GM18858 (cell line): ENCODE measurements around the gene PLTP.

ENCODE experiments used
- ATAC-seq: cut with Tn5 transposase; IDR thresholded peaks from one replicate; pipeline ENCODE4 v1.9.1; 2021; ENCODE audit not compliant: unreplicated experiment

The PLTP gene

DNA sequence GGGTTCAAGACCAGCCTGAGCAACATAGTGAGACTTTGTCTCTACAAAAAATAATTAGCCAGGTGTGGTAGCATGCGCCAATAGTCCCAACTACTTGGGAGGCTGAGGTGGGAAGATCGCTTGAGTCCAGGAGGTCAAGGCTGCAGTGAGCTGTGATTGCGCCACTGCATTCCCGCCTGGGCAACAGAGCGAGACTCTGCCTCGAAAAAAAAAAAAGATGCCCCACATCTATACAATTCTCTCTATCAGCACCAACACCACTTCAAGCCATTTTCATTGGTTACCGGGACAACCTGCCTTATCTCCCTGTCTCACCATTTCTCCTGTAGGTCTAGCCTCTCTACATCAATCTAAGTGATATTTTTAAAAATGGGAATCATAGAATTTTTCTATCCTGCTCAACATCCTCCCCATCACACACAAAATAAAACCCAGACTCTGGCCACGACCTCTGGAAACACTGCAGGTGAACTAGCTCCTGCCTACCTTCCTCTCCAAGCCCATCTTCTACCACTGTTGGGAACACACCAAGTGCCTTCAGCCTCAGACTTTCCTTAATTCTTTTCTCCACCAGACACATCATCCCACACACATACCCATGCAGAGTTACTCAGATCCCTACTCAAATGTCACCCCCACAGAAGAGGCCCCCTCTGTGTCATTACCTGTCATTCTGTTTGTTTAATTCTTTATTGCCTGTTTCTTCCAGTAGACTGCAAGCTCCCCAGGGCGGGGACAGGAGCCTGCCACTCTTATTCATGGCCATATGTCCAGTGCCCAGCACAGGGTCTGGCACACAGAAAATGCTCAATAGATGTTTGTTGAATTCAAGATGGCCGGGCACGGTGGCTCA, 9.6 kb upstream of the PLTP start:
- ATAC-seq, result no peak

DNA sequence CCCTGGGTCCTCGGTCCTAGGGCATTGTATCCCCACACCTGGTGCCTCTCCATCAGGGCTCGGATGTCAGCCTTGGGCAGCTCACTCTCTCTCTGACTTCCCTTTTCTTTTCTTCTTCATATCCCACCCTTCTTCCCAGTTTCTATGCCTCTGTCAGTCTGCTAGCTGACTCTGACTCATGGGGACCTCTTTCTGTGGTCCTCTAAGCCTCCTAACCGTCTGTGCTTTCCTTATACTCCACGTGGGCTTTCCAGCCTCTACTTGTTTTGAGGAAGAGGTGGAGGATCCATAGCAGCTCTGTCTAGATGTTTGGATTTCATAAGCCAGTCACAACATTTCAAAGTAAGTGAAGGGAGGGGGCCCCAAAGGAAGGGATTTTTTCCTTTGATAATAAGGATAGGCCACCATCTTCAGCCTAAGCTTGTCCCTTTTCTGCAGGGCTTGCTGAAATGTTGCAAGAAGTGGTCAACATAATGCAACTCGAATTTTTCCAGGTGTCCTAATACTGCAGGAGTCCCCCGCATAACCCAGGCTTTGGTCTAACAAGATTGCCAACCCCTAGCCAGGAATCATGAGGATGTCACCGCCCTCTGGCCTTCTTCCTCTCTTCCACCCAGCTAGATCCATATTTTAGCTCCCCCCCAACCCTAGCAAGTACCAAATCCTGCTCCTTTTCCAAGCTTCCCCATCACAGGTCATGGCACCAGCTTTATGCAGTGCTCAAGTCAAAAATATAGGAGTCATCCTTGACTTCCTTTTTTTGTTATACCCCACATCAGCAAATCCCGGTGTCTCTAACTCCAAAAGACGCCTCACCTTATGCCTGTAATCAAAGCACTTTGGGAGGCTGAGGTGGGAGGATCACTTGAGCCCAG, 8.7 kb upstream of the PLTP start:
- no peak for ATAC-seq

DNA sequence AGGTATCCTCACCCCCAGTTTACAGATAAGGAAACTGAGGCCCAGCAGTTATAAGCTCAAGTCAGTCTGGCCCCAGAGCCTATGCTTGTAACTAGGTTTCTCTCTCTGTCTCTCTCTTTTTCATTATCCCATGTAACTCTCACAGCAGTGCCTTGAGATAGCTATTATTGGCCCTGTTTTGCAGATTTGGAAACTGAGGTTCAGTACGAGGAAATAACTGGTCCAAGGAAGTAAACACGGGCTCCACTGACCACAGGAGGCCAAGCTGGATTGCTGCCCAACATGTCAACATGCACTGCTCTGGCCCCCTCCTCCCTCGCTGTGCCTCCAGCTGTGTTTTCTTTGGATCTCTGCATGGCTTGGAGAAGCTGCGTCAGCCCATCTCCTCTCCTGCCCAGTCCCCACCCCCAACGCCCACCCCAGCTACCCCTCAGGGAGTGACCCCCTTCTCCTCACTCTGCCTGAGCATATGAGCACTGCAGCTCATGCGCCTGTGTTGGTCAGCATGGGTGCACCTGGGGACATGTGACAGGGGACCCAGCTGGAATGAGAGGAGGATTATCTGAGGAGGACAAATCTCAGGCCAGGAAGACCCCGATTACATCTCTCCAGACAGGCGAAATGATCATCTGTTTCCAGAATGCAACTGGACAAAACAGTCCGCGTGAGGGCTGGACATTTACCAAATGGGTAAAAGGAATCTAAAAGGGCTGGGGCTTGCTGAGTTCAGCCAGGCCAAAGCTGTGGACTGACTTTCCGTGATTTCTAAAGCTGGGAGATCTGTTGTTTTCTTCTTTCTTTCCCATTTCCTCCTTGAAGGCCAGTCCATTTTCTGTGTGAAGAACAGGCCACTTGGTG, 7.8 kb upstream of the PLTP start:
- ATAC-seq, result no peak

DNA sequence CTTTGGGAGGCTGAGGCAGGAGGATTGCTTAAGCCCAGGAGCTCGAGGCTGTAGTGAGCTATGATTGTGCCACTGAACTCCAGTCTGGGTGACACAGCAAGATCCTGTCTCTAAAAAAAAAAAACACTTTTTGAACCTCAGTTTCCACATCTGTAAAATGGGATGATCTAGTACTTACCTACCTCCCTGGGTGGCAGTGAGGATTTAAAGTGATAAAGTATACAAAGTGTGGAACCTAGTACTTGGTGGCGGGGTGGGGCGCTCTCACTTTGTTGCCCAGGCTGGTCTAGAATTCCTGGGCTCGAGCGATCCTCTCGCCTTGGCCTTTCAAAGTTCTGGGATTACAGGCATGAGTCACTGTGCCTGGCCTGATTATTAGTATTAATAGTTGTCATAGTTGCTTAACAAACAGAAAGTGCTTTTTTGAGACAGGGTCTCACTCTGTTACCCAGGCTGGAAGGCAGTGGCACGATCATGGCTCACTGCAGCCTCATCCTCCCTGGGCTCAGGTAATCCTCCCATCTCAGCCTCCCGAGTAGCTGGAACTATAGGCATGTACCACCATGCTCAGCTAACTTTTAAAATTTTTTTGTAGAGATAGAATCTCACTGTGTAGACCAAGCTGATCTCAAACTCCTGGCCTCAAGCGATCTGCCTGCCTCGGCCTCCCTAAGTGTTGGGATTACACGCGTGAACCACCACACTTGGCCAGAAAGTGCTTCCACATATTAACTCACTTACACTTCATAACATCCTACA, 7.0 kb upstream of the PLTP start:
- no peak for ATAC-seq

DNA sequence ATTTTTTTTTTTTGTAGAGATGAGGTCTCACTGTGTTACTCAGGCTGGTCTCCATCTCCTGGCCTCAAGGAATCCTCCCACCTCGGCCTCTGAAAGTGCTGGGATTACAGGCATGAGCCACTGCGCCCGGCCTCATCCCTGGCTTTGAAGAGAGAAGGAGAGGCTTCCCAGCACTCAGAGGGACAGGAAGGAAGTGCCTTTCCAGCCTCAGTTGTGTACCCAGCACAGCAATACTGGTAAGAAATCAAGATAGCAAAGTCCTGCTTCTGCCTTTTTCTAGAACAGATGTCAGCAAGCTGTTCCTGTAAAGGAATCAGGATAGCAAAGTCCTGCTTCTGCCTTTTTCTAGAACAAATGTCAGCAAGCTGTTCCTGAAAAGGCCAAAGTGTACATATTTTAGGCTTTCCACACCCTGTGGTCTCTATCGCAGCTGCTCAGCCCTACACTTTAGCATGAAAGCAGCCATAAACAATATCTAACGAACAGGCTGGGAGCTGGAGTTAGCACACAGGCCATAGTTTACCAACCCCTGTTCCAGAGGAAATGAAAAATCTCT, 6.3 kb upstream of the PLTP start:
- no peak for ATAC-seq

DNA sequence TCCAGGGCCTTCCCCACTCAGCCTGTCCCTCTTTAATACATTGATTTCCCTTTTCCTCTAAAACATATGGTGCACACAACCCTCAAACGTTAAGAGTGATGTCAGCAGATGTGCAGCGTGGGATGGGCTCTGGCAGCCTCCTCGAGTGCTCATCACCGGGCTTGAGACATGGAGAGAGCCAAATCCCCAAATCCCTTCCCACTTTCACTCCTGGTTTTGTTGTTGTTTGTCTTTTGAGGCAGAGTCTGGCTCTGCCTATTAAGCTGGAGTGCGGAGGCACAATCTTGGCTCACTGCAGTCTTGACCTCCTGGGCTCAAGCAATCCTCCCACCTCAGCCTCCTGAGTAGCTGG, 5.8 kb upstream of the PLTP start:
- ATAC-seq, result no peak

DNA sequence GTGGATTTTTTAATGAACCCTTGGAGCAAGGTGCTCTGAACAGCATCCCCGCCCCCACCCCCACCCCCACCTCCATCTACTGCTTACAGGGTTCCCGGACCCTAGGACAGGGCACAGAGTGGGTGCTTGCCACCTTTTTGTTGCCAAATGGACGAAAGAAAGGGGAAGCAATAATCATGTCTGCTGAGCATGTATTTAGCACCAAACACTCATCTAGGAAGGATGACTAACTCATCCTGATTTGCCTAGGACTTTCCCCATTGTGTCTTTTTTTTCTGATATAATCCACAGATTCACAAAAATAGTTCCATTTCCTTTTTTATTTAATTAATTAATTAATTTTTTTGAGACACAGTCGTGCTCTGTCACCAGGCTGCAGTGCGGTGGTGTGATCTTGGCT, 1.2 kb upstream of the PLTP start:
- ATAC-seq, result no peak

DNA sequence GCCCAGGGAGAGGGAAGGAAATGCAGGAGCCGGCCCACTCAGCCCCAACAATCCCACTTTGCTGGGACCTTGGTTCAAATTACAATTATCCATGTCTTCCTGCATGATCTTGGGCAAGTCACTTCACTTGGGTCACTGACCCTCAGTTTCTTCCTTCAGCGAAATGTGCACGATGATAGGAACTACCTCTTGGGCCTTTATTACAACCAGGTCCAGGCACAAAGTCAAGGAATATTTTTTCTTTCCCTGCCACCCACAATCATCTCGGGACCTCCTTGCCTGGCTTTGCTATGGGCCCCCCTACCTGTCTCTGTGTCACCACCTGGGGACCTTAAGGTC, 358 bp upstream of the PLTP start:
- ATAC-seq, result no peak

DNA sequence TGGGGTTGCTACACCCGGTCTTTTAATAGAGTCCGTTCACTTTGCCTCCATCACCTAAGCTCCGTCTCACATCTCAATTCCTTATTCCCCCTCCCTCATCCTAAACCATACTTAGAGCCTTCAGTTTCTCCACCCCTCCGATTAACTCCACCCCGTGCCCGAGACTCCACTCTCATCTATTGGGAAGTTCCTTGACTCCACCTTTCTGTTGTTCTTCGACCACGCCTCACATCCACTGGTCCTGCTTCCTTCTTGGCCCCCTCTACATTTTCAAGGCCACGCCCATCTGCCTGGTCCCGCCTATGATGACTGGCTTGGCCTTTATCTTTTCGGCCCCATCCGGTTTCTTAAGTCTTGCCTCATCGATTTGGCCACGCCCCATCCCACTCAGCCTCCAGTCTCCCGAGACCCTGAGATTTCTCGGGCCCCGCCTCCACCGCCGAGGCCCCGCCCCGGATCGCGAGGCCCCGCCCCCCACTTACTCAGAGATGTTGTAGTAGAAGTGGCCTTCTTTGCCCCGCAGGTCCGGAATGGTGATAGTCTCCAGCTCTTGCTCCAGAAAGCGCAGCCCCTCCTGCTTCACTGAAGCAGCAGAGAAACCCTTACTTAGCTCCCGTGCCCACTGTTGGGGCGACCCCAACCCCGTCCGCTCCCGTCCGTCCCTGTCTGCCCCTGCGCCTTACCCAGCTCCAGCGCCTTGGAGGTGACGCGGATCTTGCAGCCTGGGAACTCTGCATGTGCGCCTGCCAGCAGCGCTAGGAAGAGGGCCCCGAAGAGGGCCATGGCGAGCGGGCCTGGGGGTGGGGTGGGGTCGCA, 1.1 kb downstream of the PLTP start:
- peak; percentile 73 for ATAC-seq

DNA sequence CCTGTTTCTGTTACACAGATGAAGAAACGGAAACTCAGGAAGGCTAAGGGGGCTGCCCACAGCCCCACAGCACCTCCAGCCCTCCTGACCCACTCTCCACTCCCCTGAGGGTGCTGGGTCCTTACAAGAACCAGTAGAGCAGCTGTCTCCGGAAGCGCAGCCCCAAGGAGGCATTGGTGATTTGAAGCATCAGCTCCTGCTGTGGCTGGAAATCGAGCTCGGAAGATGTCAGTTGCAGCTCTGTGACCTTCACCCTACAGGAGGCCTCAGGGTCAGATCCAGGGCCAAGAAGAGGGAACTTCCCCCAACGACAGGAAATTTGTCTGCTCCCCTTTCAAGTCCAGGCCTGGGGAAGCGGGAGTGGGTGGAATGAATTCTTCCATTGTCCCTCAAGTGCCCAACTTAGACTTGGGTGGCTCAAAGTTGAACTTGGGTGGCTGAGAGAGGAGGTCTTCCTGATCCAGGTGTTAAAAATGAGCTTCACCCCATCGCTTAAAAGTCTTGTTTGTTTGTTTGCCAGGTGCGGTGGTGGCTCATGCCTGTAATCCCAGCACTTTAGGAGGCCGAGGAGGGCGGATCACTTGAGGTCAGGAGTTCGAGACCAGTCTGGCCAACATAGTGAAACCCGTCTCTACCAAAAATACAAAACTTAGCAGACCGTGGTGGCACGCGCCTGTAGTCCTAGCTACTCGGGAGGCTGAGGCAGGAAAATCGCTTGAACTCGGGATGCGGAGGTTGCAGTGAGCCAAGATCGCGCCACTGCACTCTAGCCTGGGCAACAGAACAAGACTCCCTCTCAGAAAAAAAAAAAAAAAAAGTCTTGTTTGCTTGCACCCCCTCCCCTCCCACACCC, 1.9 kb downstream of the PLTP start:
- no peak for ATAC-seq

DNA sequence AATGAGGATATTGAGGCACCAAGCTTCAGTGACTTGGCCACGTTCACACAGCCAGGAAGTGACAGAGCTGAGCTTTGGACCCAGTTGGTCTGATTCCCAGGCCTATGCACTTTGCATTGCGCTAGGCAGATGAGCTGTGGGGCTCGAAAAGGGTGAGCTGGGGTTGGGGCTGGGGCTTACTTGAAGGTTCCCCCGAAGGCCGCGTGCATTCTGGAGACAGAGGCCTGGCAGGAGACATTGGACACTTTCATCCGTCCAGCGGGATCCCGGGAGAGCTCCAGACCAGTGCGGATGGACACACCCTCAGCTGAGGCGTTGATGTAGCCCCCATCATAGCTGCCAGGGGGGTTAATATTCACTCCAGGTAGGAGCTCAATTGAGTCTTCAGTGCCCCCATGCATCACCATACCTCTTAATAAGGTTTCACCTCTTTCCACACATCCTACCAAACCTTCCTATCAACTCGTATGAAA, 2.6 kb downstream of the PLTP start:
- no peak for ATAC-seq

DNA sequence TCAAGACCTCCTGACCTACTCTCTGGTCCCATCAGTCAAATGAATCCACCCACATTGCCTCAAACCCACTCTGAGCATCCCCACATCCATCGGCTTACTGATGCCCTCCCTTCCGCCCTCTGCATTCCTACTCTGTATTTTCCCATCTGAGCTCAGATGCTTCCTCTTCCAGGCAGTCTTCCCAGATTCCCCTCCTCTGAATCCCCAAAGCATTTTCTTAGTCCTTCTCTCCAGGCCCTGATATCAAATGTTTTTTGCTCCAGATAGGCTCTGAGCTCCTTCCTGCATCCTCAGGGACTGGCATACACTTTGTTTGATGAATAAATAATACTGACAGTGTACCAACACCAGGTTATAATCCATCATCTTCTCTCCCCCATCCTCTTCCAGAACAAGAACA, 3.9 kb downstream of the PLTP start:
- ATAC-seq, result no peak

DNA sequence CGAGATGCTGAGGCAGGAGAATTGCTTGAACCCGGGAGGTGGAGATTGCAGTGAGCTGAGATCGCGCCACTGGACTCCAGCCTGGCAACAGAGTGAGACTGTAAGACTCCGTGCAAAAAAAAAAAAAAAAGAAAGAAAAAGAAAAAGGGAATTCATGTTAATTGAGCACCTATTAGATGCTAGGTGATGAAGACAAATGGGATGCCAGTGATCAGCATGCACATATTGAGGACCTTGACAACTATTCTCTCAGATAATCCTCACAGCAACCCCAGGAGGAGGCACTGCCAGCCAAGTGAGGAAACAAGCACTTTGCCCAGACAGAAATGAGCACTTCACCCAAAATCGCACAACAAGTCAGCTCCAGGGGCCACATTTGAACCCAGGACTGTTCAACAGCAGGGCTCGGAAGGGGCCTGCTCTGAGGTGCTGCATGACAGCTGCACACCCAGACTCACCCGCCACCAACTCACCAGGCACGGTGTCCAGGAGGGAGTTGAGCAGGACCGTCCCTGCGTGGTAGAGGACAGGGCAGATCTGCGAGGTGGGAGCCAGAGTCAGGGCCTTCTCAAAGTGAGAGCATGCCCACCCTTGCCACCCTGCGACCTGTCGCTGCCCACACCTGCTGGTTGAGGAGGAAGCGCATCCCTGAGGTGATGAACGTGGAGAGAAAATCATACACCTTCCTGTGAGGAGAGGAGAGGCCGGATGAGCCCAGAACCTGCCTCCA, 4.6 kb downstream of the PLTP start:
- ATAC-seq, result no peak

DNA sequence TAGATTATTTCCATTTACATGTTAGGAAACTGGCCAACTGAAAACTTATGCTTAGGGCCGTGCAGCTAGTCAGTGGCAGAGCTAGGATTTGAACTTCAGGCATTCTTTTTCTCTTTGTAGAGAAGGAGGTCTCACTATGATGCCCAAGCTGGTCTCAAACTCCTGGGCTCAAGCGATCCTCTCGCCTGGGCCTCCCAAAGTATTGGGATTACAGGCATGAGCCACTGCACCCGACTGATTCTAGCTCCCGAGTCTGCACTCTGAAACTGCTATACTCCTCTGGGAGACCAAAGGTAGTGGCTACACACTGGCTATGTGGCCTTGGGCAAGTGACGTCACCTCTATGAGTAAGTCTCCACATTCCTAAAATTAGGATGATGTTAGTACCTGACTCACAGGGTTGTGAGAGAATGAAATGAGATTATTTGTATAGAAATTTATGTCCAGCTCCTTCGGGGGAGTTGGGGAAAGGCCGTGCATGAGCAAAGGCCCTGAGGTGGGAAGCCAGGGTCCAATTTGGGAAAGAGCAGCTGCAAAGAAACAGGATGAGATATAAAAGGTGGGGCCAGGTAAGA, 6.4 kb downstream of the PLTP start:
- no peak for ATAC-seq

DNA sequence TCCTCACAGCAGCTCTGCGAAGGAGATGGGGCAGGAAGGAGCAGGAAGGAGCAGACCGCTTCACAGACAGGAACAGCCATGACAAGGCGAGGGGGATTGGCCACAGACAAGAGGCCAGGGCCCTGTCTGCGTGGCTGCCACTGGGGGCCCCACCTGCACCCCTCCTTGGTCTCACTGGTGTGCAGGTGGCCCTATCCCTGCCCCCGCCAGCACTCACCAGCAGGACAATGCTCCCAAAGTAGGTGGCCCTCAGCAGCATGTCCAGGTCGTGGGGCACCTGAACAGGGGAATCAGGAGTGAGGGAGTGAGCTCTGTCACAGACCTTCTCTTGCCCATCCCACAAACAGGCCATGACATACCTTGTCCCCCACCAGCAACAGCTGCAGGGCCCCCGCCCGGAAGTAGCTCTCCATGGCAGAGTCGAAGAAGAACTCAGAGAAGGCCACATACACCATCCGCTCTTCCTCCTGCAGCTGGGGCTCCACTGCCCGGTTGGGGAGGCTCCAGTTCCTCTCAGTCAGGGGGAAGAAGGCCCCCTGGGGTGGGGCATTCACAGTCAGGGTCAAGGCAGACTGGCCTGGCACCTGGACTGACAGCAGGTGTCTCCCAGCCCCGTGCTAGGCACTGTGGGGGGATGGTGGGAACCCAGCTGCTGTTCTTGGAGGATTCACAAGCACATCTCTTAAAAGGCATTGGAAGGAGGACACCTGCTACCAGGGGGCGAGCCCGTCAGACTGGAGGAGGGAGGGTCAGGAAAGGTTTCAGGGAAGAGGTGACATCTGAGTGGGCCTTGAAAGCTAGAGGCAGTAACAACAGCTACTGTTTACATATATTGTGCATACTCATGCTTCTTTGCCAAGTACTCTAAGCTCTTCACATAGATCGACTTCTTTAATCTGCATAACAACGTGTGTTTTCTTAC, 7.1 kb downstream of the PLTP start:
- no peak for ATAC-seq

DNA sequence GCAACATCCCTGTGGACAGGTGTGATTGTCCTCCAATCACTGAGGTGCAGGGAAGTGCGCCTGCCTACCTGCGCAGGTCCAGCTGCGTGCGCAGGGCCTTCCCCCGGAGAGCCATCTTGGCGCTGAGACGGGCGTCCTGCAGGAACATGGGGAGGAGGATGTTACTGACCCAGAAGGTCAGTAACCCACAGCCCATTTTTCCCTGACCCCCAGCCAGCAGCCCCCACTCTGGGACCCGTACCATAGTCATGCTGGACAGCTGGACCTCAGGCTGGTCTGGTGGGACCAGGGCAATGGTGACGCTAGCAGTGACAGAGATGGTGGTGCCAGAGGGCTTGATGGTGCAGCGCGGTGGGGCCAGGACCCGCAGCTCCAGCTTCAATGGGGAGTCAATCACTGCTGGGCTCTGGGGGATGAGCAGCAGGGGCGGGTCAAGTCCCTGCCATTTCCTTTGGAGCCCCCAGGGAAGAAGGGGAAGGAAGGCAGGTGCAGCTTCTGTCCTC, 9.7 kb downstream of the PLTP start:
- ATAC-seq, result no peak
